HCT116 (cell line): ENCODE results near the gene FAM53B. TPM values are rescaled to one million over a fixed set of nuclear protein-coding genes. Genes with fewer than 3 reads are reported as not detected.

Experiments used
- ATAC-seq: fragments of 200-7000 bp; cut with Tn5 transposase; 2 replicates; pipeline ENCODE4 v1.9.1; 2020; ENCODE audit warnings: mild to moderate bottlenecking, moderate library complexity
- BruUV-seq: library from RNA; stranded (reverse); fragments of 400-500 nt; replicated peaks from 2 replicates; lab custom pipeline; 2021; lab: Mats Ljungman, UMichigan
- CTCF ChIA-PET: fragments of 300-600 bp; sonication (Branson Sonifier 250); formaldehyde crosslinking; loops from one replicate; lab custom pipeline; 2021; ENCODE audit warnings: antibody characterized with exemption; lab: Charles Lee
- POLR2A ChIA-PET: fragments of 300-600, 350-600 bp; sonication (Branson Sonifier 250); formaldehyde crosslinking; loops from one replicate; lab custom pipeline; 2021; ENCODE audit warnings: antibody characterized with exemption; lab: Charles Lee
- RAD21 ChIA-PET, 2 experiments: fragments of 300-600 bp; sonication (Branson Sonifier 250); formaldehyde crosslinking; loops; one replicate each; lab custom pipeline; 2023; ENCODE audit warnings: low total read pairs in 2 of 2; ENCODE audit not compliant: uncharacterized antibody in 2 of 2, unreplicated experiment in 2 of 2, low non-redundant PET in 1 of 2; lab: Charles Lee
- DNase-seq: peaks from one replicate; pipeline ENCODE4 v3.0.0-alpha.2; 2010; ENCODE audit warnings: low read depth, low spot score
- H2AFZ ChIP-seq: fragments of 200-600 bp; shearing (Covaris generic), sonication (generic); 2 replicates; pipeline ENCODE4 v1.6.1; 2017; ENCODE audit warnings: low read depth, mixed run types, mixed read lengths, antibody characterized with exemption, low read length; ENCODE audit not compliant: poor library complexity, severe bottlenecking
- H3K27ac ChIP-seq: 2 replicates; pipeline ENCODE4 v1.5.1; 2012; ENCODE audit warnings: low read depth, low read length
- H3K27me3 ChIP-seq: fragments of 200-600 bp; sonication (generic); 2 replicates; pipeline ENCODE4 v1.6.1; 2016; ENCODE audit warnings: mixed run types, low read length, mixed read lengths; ENCODE audit not compliant: insufficient read depth
- H3K36me3 ChIP-seq, 2 experiments: fragments of 200-500 bp in 1 of 2; fragments of 200-600 bp in 1 of 2; sonication (Bioruptor generic) in 1 of 2; sonication (generic) in 1 of 2; 2 replicates each; pipeline versions ENCODE4 v1.5.1 to v1.6.1; 2014 to 2016; ENCODE audit warnings: low read length in 2 of 2, inconsistent platforms in 1 of 2, mixed read lengths in 1 of 2, mixed run types in 1 of 2; ENCODE audit not compliant: insufficient read depth in 2 of 2, control insufficient read depth in 1 of 2
- H3K4me1 ChIP-seq, 2 experiments: fragments of 200-600 bp in 1 of 2; sonication (generic) in 1 of 2; 2 replicates each; pipeline versions ENCODE4 v1.5.1 to v1.6.1; 2012 to 2017; ENCODE audit warnings: low read length in 2 of 2, inconsistent platforms in 1 of 2, mild to moderate bottlenecking in 1 of 2, mixed read lengths in 1 of 2, mixed run types in 1 of 2, moderate library complexity in 1 of 2; ENCODE audit not compliant: insufficient read depth in 2 of 2, control insufficient read depth in 1 of 2
- H3K4me2 ChIP-seq: fragments of 200-600 bp; sonication (generic); 2 replicates; pipeline ENCODE4 v1.6.1; 2017; ENCODE audit warnings: mixed run types, low read length, mixed read lengths
- H3K4me3 ChIP-seq, 2 experiments: fragments of 200-600 bp in 1 of 2; sonication (generic) in 1 of 2; replicated peaks in 1 of 2; 2 replicates each; pipeline ENCODE4 v1.5.1; 2011 to 2016; ENCODE audit warnings: low read length in 2 of 2, control low read depth in 1 of 2, low read depth in 1 of 2, mild to moderate bottlenecking in 1 of 2, mixed read lengths in 1 of 2, mixed run types in 1 of 2
- H3K79me2 ChIP-seq: fragments of 200-600 bp; sonication (generic); 2 replicates; pipeline ENCODE4 v1.6.1; 2017; ENCODE audit warnings: mild to moderate bottlenecking, mixed run types, low read length, moderate library complexity, mixed read lengths; ENCODE audit not compliant: insufficient read depth
- H3K9ac ChIP-seq: fragments of 200-600 bp; sonication (generic); 2 replicates; pipeline ENCODE4 v1.6.1; 2016; ENCODE audit warnings: low read length, mixed read lengths
- H3K9me2 ChIP-seq: fragments of 200-600 bp; sonication (generic), shearing (Covaris generic); 2 replicates; pipeline ENCODE4 v1.6.1; 2017; ENCODE audit warnings: mixed run types, mild to moderate bottlenecking, moderate library complexity; ENCODE audit not compliant: insufficient read depth
- H3K9me3 ChIP-seq, 2 experiments: fragments of 200-500 bp in 1 of 2; fragments of 200-600 bp in 1 of 2; sonication (Bioruptor generic) in 1 of 2; sonication (generic) in 1 of 2; 2 replicates each; pipeline ENCODE4 v1.6.1; 2014 to 2017; ENCODE audit warnings: low read length in 2 of 2, mixed read lengths in 2 of 2, inconsistent platforms in 1 of 2, low read depth in 1 of 2, mild to moderate bottlenecking in 1 of 2, mixed run types in 1 of 2, moderate library complexity in 1 of 2; ENCODE audit not compliant: control insufficient read depth in 1 of 2, insufficient read depth in 1 of 2
- H4K20me1 ChIP-seq: fragments of 200-600 bp; sonication (generic), shearing (Covaris generic); 2 replicates; pipeline ENCODE4 v1.6.1; 2017; ENCODE audit warnings: mixed run types, mild to moderate bottlenecking, moderate library complexity; ENCODE audit not compliant: insufficient read depth
- ATF3 ChIP-seq: IDR thresholded peaks from 2 replicates; pipeline ENCODE4 v1.6.1; 2012
- CBX3 ChIP-seq: IDR thresholded peaks from 2 replicates; pipeline ENCODE4 v1.6.1; 2012; ENCODE audit warnings: low read depth
- CEBPB ChIP-seq: IDR thresholded peaks from 2 replicates; pipeline ENCODE4 v1.6.1; 2012; ENCODE audit warnings: low read depth
- EGR1 ChIP-seq: IDR thresholded peaks from 2 replicates; pipeline ENCODE4 v1.6.1; 2012; ENCODE audit warnings: low read depth
- ELF1 ChIP-seq: IDR thresholded peaks from 2 replicates; pipeline ENCODE4 v1.6.1; 2012; ENCODE audit warnings: low read depth, borderline replicate concordance
- EZH2phosphoT487 ChIP-seq: fragments of 200-600 bp; IDR thresholded peaks from 2 replicates; pipeline ENCODE4 v1.6.1; 2018; ENCODE audit warnings: antibody characterized with exemption, borderline replicate concordance
- FOSL1 ChIP-seq: IDR thresholded peaks from 2 replicates; pipeline ENCODE4 v1.6.1; 2012; ENCODE audit warnings: low read depth
- POLR2A ChIP-seq: IDR thresholded peaks from 2 replicates; pipeline ENCODE4 v1.7.0; 2011; ENCODE audit warnings: borderline replicate concordance; ENCODE audit not compliant: insufficient read depth, insufficient read length; ENCODE audit errors: extremely low read depth
- POLR2AphosphoS5 ChIP-seq: IDR thresholded peaks from 2 replicates; pipeline ENCODE4 v1.6.1; 2011; ENCODE audit warnings: mild to moderate bottlenecking, low read depth, low read length, moderate library complexity
- RAD21 ChIP-seq: IDR thresholded peaks from 2 replicates; pipeline ENCODE4 v1.6.1; 2012; ENCODE audit warnings: low read depth, mild to moderate bottlenecking
- SIN3A ChIP-seq: IDR thresholded peaks from 2 replicates; pipeline ENCODE4 v1.6.1; 2012; ENCODE audit warnings: low read depth
- SP1 ChIP-seq: IDR thresholded peaks from 2 replicates; pipeline ENCODE4 v1.6.1; 2012; ENCODE audit warnings: low read depth
- SRF ChIP-seq: IDR thresholded peaks from 2 replicates; pipeline ENCODE4 v1.6.1; 2012; ENCODE audit warnings: low read depth
- TCF7L2 ChIP-seq: IDR thresholded peaks from 2 replicates; pipeline ENCODE4 v1.7.0; 2011; ENCODE audit warnings: borderline replicate concordance, inconsistent platforms; ENCODE audit not compliant: insufficient read depth, insufficient read length; ENCODE audit errors: extremely low read depth
- YY1 ChIP-seq: IDR thresholded peaks from 2 replicates; pipeline ENCODE4 v1.6.1; 2011; ENCODE audit warnings: low read length, low read depth, moderate library complexity, mild to moderate bottlenecking; ENCODE audit not compliant: insufficient replicate concordance; ENCODE audit errors: extremely low read depth
- ZBTB33 ChIP-seq: IDR thresholded peaks from 2 replicates; pipeline ENCODE4 v1.6.1; 2011; ENCODE audit warnings: mild to moderate bottlenecking, low read length, moderate library complexity; ENCODE audit not compliant: insufficient replicate concordance; ENCODE audit errors: extremely low read depth
- ZFX ChIP-seq: fragments of 450-650 bp; IDR thresholded peaks from 2 replicates; pipeline ENCODE4 v1.6.1; 2017
- ZNF274 ChIP-seq: fragments of 200-500 bp; sonication (Bioruptor generic); IDR thresholded peaks from 2 replicates; pipeline ENCODE4 v1.6.1; 2014; ENCODE audit warnings: mild to moderate bottlenecking, low read depth, low read length, inconsistent platforms
- intact Hi-C: fragments of 100-400 bp; cut with micrococcal nuclease; formaldehyde crosslinking; loops from 2 replicates; pipeline ENCODE4 v1.10.0; 2022
- total RNA-seq: library from RNA; stranded (reverse); gene quantifications from one replicate; pipeline ENCODE4 v1.2.1, GENCODE V29; 2021; ENCODE audit not compliant: unreplicated experiment
- TF ChIP-seq, protein P1 (sequence below): IDR thresholded peaks from 2 replicates; pipeline ENCODE4 v1.6.1; 2012
- TF ChIP-seq, protein P2 (sequence below), 3 experiments: fragments of 200-600 bp in 1 of 3; sonication (generic) in 1 of 3; IDR thresholded peaks in 2 of 3; conservative IDR thresholded peaks in 1 of 3; 2 replicates each; pipeline ENCODE4 v1.5.1; 2012 to 2017; ENCODE audit warnings: low read depth in 2 of 3, low read length in 2 of 3, antibody characterized with exemption in 1 of 3, borderline replicate concordance in 1 of 3, control low read depth in 1 of 3, mild to moderate bottlenecking in 1 of 3, mixed read lengths in 1 of 3, mixed run types in 1 of 3, moderate library complexity in 1 of 3; ENCODE audit not compliant: insufficient read depth in 1 of 3

The FAM53B gene
- total RNA-seq, 1 experiment from 2014 or later, result 19.6 TPM

- no peak for TF ChIP-seq ELF1
- TF ChIP-seq POLR2A, result no peak
- TF ChIP-seq EGR1, result no peak
- no peak for TF ChIP-seq CBX3
- no peak for TF ChIP-seq ATF3
- TF ChIP-seq, all 23 proteins: peak for 0
These were observed 4.9 kb upstream of the FAM53B start (continued) for GRCh38 chr10:124748953-124749645.

DNA sequence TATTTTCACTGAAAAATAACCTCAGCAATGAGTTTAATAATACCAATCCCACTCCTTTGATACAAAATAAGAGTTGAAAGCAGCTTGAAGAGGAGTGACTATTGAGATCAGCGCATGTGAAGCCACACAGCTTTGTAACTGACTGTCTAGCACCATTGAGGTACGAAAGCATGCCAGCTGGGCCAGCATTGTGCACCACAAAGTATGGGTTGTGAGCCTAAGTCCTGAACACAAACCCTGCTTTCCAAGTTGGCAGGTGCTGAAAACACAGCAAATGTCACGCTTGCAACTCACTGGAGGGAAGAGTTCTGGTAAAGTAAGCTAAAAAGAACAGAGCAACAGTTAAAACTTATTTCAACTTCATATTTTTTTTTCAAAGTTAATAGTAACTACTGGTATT is 4.0 kb upstream of the FAM53B start:
- no peaks in the 10 kb centered on the region for H3K27me3 ChIP-seq
- TF ChIP-seq ZNF274 (no peak), SRF (no peak), POLR2AphosphoS5 (no peak), ELF1 (no peak), SP1 (no peak), EZH2phosphoT487 (no peak), RAD21 (no peak), ATF3 (no peak), SIN3A (no peak), EGR1 (no peak), FOSL1 (no peak), YY1 (no peak), ZBTB33 (no peak), POLR2A (no peak), ZFX (no peak), CEBPB (no peak), TCF7L2 (no peak), CBX3 (no peak)
- TF ChIP-seq, protein P1, sequence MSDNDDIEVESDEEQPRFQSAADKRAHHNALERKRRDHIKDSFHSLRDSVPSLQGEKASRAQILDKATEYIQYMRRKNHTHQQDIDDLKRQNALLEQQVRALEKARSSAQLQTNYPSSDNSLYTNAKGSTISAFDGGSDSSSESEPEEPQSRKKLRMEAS, result no peak
- TF ChIP-seq, protein P2, sequence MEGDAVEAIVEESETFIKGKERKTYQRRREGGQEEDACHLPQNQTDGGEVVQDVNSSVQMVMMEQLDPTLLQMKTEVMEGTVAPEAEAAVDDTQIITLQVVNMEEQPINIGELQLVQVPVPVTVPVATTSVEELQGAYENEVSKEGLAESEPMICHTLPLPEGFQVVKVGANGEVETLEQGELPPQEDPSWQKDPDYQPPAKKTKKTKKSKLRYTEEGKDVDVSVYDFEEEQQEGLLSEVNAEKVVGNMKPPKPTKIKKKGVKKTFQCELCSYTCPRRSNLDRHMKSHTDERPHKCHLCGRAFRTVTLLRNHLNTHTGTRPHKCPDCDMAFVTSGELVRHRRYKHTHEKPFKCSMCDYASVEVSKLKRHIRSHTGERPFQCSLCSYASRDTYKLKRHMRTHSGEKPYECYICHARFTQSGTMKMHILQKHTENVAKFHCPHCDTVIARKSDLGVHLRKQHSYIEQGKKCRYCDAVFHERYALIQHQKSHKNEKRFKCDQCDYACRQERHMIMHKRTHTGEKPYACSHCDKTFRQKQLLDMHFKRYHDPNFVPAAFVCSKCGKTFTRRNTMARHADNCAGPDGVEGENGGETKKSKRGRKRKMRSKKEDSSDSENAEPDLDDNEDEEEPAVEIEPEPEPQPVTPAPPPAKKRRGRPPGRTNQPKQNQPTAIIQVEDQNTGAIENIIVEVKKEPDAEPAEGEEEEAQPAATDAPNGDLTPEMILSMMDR (IDR thresholded peaks at IDR 0.05 in 2 of 3, conservative IDR thresholded peaks at IDR 0.05 in 1 of 3; ENCODE audit: borderline replicate concordance in 1 of 3, insufficient read depth in 1 of 3, low read depth in 2 of 3, low read length in 2 of 3), result no peak
- intact Hi-C loops, result no loop called here
- H3K79me2 ChIP-seq, result 0 out of 2 replicates have a peak, but pooled peaks cover 2% of the 10 kb centered on the region
- POLR2A ChIA-PET, result no interaction called here
- RAD21 ChIA-PET, result no interaction called here
- no peak overlapping the region for H3K9ac ChIP-seq
- DNase-seq (no peak), ATAC-seq (no peak)
- peaks cover 10 to 16% of the 10 kb centered on the region in 2 experiments for H3K4me1 ChIP-seq
- no peak overlapping the region for H3K27ac ChIP-seq
- no peak overlapping the region for H2AFZ ChIP-seq
- H3K4me2 ChIP-seq, result no peak overlapping the region
- CTCF ChIA-PET, result no interaction called here
- no peak overlapping the region for H3K4me3 ChIP-seq
- peaks cover 4 to 11% of the 10 kb centered on the region in 2 experiments; a peak in 3 of 4 replicates for H3K36me3 ChIP-seq
- no TSS peak for BruUV-seq
- no peaks in the 10 kb centered on the region for H4K20me1 ChIP-seq
- H3K9me3 ChIP-seq, result no peaks in the 10 kb centered on the region
- no peaks in the 10 kb centered on the region for H3K9me2 ChIP-seq
